GM19025 (cell line): ENCODE results near the gene PHF1.
A peak's percentile ranks its signal among the peaks of the same experiment; 100 is the strongest.

Experiments
- ATAC-seq: cut with Tn5 transposase; IDR thresholded peaks from one replicate; pipeline ENCODE4 v1.9.1; 2021; ENCODE audit warnings: mild to moderate bottlenecking, low read depth, moderate library complexity; ENCODE audit not compliant: unreplicated experiment

PHF1 gene

DNA sequence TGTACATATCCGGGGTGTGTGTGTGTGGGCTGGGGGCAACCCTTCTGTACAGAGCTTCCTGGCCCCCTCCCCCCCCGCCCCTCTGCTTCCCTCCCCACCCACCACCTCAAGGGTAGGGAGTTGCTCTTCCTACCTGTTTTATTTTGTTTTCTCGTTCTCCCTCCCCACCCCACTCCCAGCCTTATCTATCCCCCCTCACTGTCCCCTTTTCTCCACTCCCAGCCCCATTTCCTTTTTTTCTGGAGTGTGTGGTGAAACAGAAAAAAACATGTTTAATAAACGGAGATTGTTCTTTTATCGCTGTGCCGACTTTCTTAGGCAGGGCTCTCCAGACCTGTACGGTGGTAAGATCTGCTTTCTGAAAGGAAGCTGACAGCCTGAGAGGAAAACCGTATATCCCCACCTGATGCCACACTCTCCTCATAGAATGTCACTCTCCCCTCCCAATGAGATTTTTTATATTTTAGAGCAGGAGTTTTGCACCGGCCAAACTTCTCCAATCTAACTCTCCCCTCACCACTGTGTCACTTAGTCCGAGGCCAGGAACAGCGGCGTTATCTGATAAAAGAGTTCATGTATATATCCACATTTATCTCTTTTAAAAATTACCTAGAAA lies 42.7 kb downstream of the PHF1 start:
- no peak for ATAC-seq

DNA sequence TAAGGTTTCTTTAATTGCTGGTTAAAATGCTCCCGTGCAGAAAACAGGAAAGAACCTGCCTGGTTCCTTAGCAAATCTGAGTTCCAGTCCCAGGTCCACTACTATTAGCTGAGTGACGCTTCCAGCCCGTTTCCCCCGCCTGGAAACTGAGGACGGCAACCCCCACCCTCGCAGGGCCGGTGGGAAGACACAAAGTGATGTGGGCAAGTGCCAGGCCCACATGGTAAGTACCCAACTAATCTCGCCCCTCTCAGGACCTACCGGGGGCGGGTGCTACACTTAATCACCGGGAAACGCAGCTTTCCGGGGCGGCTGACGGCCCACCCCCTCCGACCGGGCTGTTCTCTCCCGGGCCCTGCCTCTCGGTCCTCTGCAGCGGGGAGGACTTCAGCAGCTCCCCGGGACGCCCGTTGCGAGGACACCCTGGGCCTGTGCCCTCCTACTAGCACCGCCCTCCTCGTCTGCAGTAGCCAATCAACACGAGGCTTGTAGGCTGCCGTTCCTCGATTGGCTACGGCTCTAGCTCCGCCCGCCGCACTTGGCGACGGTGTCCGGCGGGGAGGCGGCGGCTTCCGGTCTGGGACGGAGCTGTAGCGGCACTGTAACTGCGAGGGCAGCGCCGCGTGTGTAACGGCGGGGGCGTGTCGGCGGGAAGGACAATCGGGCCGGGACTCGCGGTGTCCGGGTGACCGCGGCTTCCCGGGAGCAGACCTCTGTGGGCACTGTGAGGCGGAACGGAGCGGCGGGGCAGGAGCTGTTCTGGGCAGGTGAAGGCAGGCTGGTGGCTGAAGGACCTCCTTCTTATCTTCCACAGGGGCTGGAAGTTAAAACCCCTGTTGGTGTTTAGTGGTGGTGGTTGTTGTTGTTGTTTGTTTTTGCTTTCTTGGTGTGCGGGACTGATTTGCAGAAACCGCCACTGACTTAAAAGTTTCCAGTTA lies 43.5 kb downstream of the PHF1 start, which contains the start of gene ZBTB9:
ZBTB9 (plus strand) TSS at position 568 of the 938 bp plus-strand sequence. CDS start 525 bp downstream, outside the sequence.
- ATAC-seq, result peak; percentile 100

DNA sequence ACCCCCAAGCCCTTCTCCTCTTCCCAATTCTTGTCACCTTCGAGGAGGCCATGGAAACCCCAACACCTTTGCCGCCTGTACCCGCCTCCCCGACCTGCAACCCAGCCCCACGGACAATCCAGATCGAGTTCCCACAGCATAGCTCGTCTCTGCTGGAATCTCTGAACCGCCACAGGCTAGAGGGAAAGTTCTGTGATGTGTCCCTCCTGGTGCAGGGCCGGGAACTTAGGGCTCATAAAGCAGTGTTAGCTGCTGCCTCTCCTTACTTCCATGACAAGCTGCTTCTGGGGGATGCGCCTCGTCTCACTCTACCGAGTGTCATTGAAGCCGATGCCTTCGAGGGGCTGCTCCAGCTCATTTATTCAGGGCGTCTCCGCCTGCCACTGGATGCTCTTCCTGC lies 44.2 kb downstream of the PHF1 start:
- ATAC-seq, result no peak

DNA sequence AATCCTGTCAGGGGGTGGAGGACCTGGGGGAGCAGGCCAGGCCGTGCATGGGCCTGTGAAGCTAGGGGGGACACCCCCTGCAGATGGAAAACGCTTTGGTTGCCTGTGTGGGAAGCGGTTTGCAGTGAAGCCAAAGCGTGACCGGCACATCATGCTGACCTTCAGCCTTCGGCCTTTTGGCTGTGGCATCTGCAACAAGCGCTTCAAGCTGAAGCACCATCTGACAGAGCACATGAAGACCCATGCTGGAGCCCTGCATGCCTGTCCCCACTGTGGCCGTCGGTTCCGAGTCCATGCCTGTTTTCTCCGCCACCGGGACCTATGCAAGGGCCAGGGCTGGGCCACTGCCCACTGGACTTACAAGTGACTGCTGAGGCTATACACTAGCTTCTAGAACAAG lies 45.3 kb downstream of the PHF1 start:
- ATAC-seq, result no peak

DNA sequence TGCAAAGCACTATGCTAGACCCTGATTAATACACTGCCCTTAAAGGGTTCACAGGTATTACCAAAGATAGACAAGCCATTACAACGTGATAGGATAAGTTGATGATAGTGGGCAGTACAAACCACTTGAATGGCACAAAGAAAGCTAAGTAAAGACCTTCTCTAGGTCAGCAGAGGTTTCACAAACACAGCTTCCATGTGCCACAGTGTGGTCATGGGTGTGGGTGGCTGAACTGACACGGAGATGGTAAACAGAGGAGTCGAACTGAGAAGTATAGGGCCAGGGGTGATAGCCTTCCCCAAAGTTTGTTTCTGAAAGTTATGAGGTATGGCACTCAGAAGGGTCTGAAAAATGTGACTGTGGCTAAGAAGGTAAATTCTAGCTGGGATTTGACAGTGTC lies 47.9 kb downstream of the PHF1 start:
- no peak for ATAC-seq

DNA sequence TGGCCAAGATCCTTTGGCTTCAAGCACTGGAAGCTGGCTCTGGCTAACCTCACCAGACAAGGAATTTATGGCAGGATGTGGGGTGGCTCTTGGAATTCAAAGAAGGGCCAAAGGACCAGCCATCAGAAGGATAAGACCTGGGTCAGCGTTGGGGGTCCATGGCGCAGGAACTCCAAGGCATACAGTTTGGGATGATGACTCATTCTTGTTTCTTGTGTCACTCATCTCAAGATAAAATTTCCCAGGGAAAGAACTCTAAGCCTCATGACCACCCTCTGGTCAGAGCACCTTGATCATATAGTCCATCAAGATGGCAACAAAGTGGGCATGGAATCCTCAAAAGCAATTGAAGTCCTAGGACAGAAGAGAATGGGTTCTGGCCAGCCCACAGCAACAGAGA lies 48.4 kb downstream of the PHF1 start:
- no peak for ATAC-seq
